GM19193 (cell line): ENCODE measurements around the gene SSBP2.

Source experiments
- POLR2A ChIP-seq: IDR thresholded peaks from 4 replicates; pipeline ENCODE4 v1.6.1; 2011; ENCODE audit not compliant: insufficient read depth, insufficient read length; ENCODE audit errors: extremely low read depth

Gene SSBP2

GRCh38 chr5:81751009-81751835 lies at the start of gene SSBP2:
Gene SSBP2, minus strand, starts transcription at chr5:81751097. Its CDS starts 55 bp downstream, at chr5:81751042.
- TF ChIP-seq POLR2A = peak; percentile 58

- TF ChIP-seq POLR2A = no peak
Measured at GRCh38 chr5:81795666-81796065, 44.8 kb upstream of the SSBP2 start.

DNA sequence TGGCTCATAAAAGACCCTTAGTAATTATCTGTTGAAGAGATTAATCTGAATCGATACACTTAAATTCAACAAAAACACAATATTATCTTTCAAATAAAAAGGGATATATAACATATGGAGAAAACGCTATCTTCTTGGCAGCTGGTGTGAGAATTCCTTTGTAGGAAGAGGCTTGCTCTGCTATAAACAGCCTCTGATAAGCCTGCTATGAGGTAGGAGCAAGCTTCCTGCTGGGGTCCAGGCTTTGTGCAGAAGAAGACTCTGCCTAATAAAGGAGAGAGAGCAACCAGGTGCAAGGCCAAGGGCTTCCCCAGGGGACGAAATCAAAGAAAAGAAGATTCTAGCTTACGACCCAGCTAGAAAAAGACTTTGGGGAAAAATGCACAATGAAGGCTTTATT lies 43.3 kb upstream of the SSBP2 start:
- no peak for TF ChIP-seq POLR2A

GRCh38 chr5:81790336-81790735 lies 39.4 kb upstream of the SSBP2 start:
- no peak for TF ChIP-seq POLR2A

GRCh38 chr5:81789033-81789432 lies 38.1 kb upstream of the SSBP2 start:
- TF ChIP-seq POLR2A = no peak

- TF ChIP-seq POLR2A = no peak
Measured at GRCh38 chr5:81788329-81788728, 37.4 kb upstream of the SSBP2 start.

DNA sequence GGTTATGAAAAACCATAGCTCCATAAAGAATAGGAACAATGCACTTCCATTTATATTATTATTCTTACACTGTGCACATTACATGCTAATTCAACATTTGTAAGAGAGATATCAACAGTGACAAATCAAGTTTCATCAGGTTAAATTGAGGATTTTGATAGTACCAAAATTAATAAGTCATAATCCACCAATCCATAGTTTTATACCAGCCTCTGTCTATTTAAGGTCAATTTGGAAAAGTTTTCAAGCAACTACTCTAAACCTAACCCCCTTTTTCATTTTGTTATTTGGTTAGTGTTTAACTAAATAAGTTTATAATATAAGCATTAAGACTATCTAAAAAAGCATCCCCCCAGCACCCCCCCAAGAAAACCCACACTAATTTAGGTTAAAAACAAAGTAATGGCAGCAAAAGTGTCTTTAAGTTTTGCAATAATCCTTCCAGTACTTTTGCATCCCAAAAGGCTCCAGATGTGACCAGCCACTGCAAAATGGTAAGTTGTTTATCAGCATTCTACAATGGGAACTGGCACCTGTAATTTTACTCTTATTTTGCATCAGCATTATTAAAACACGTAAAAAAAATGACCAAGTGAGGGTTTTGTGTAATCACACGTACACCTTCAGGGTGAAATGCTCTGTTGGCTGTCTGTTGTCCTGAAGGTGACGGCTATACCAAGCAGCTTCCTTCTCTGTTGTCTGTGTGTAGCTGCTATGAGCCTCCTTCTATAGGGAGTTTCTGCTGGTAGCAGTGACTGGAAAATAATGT lies 36.8 kb upstream of the SSBP2 start:
- TF ChIP-seq POLR2A = no peak

DNA sequence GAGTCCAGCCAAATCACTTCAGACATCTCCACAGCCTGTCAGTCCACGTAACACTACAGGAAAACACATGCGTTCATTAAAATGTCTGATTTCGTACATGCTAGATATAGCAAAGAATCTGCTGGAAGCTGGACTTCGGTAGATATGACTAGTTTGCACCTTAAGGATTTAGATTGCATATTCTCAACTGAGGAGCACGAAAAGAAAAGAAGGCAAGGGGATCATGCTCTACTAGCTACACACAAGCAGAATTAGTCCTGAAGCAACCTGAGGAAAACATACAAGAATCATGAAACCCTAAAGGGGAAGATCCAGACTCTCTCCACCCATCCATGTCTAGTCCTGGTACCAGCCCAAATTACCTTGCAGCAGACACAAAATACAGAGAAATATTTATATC lies 36.1 kb upstream of the SSBP2 start:
- TF ChIP-seq POLR2A = no peak

GRCh38 chr5:81786496-81786895 lies 35.6 kb upstream of the SSBP2 start:
- no peak for TF ChIP-seq POLR2A

GRCh38 chr5:81785322-81785721 lies 34.4 kb upstream of the SSBP2 start:
- TF ChIP-seq POLR2A = no peak

DNA sequence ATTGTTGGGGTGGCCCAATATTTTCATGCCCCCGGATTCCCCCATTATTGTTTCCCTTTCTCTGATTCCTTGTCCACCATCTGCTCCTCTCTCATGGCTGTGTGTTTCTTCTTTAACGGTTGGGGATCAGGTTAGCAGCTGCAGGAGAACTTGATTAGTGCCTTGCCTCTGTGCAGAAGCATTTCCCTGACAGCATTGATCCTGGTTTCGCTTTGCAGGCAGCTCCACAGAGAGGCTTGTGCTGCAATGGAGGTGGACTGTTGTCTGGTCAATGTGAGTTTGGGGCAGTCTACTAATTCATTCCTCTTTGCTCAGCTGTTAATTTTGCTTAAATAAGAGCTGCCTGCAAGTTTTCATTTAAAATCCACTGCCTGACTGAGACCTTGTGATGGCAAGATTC lies 32.5 kb upstream of the SSBP2 start:
- TF ChIP-seq POLR2A = no peak

DNA sequence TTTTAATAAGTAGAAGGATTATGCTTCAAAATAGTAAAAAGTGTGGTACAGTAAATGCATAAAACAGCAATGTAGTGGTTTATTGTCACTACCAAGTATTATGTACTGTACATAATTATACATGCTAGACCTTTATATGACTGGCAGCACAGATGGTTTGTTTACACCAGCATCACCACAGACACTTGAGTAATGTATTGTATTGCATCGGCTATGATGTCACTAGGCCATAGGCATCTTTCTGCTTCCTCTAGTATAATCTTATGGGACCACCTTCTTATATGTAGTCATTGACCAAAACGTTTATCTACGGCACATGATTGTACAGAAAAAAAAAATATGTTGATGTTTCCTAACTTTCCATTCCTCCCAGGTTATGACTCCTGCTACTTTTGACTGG lies 31.9 kb upstream of the SSBP2 start:
- TF ChIP-seq POLR2A = no peak

- no peak for TF ChIP-seq POLR2A
Measured at GRCh38 chr5:81779916-81780266, 29.0 kb upstream of the SSBP2 start.

- peak; percentile 51 for TF ChIP-seq POLR2A
Measured at GRCh38 chr5:81779125-81779915, 28.4 kb upstream of the SSBP2 start.

DNA sequence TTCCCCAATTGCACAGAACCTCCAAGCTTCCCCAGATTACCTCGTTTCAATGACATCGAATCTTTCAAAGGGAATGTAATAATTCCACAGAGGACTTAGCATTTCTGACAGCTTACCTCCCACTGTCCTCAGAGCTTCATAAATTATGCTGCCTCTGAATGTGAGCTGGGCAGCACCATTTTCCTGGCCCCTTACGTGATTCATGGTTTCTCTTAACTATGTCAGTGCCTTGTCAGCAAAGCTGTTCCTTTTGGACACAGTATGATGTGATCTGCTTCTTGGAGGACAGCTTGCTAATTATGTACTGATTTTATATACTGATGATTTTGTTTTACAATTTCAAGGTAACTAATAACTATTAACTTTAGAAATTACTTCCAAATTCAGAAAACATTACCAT lies 27.7 kb upstream of the SSBP2 start:
- no peak for TF ChIP-seq POLR2A

DNA sequence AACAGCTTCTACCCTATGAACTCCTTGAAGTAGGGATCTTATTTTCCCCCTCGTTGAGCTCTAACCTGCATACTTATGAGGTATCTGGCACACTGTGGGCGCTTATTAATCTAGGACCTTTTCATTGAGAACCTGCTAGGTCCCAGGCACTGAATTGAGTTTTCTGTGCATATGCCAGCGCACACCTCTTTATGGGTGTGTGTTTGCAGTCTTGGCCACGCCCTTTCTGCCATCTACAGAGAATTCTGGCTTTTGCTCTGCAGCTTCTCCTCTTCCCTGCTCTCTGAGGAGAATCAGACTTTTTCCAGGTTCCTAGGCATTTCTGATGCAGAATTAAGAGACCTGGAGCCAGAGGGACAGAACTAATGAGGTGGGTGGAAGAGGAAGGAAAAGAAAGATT lies 25.4 kb upstream of the SSBP2 start:
- TF ChIP-seq POLR2A = no peak

DNA sequence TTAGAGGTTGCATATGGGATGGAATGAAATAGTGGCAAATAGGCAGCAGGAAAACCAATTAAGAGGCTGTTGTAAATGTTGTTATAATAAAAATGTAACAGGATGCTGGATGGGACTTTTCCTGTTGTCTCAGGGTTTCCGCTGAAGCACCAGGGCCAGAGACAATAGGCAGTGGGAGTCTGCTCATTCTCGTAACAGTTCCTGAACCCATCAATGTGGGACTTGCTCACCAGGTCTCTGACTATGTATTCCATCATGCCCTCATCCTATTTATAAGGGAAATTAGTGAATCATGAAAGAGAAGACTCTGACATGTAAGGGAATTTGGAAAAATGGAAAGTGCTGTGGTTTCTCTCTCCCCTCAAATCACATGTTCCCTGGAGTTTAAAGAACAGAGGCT lies 23.5 kb upstream of the SSBP2 start:
- TF ChIP-seq POLR2A = no peak
